IPS-NIHi7 (cell line): ENCODE measurements around the gene MAPKAPK5.
"Not testable (repeated sequence)": the region's sequence is repeated elsewhere in the genome, so short reads cannot be mapped to it uniquely, and the experiment has no call there.

ENCODE experiments used
- DNase-seq: peaks from one replicate; pipeline ENCODE4 v3.0.0; 2012; ENCODE audit warnings: mixed read lengths; ENCODE audit errors: extremely low spot score

Gene MAPKAPK5

GRCh38 chr12:111841750-111842555, at the start of gene MAPKAPK5:
Gene MAPKAPK5 (plus strand): TSS chr12:111842228. CDS start chr12:111842734, 506 bp downstream.
- peak; percentile 98 for DNase-seq

- DNase-seq = no peak
Observed at GRCh38 chr12:111792856-111793235, 49.2 kb upstream of the MAPKAPK5 start.

GRCh38 chr12:111798182-111798581, 43.8 kb upstream of the MAPKAPK5 start:
- DNase-seq = no peak

- no peak for DNase-seq
Observed at GRCh38 chr12:111799758-111800157, 42.3 kb upstream of the MAPKAPK5 start.

GRCh38 chr12:111803038-111803626, 38.9 kb upstream of the MAPKAPK5 start:
- no peak for DNase-seq

GRCh38 chr12:111803851-111804250, 38.2 kb upstream of the MAPKAPK5 start:
- no peak for DNase-seq

- no peak for DNase-seq
Observed at GRCh38 chr12:111806304-111806703, 35.7 kb upstream of the MAPKAPK5 start.

- no peak for DNase-seq
Observed at GRCh38 chr12:111807232-111807631, 34.8 kb upstream of the MAPKAPK5 start.

GRCh38 chr12:111812881-111813741, 28.9 kb upstream of the MAPKAPK5 start:
- DNase-seq = peak; percentile 96

GRCh38 chr12:111816065-111816615, 25.9 kb upstream of the MAPKAPK5 start:
- no peak for DNase-seq

GRCh38 chr12:111816898-111817297, 25.1 kb upstream of the MAPKAPK5 start:
- DNase-seq = not testable (repeated sequence)

GRCh38 chr12:111818340-111818739, 23.7 kb upstream of the MAPKAPK5 start:
- DNase-seq = no peak

- DNase-seq = no peak
Observed at GRCh38 chr12:111819191-111820158, 22.6 kb upstream of the MAPKAPK5 start.

GRCh38 chr12:111820828-111821227, 21.2 kb upstream of the MAPKAPK5 start:
- DNase-seq = not testable (repeated sequence)

GRCh38 chr12:111822886-111823285, 19.1 kb upstream of the MAPKAPK5 start:
- no peak for DNase-seq

GRCh38 chr12:111823891-111824290, 18.1 kb upstream of the MAPKAPK5 start:
- no peak for DNase-seq

- not testable (repeated sequence) for DNase-seq
Observed at GRCh38 chr12:111824312-111824711, 17.7 kb upstream of the MAPKAPK5 start.

- no peak for DNase-seq
Observed at GRCh38 chr12:111825509-111825908, 16.5 kb upstream of the MAPKAPK5 start.

GRCh38 chr12:111826316-111826715, 15.7 kb upstream of the MAPKAPK5 start:
- no peak for DNase-seq

GRCh38 chr12:111826992-111827391, 15.0 kb upstream of the MAPKAPK5 start:
- no peak for DNase-seq

- no peak for DNase-seq
Observed at GRCh38 chr12:111827907-111828306, 14.1 kb upstream of the MAPKAPK5 start.
